Type B pancreatic cell (in vitro differentiated cells): ENCODE data around the gene NUDCD3. TPM values are rescaled to one million over a fixed set of nuclear protein-coding genes. Genes with fewer than 3 reads are reported as not detected.
A peak's percentile ranks its signal among the peaks of the same experiment; 100 is the strongest.

ENCODE experiments used
- DNase-seq: peaks from one replicate; pipeline ENCODE4 v3.0.0; 2021; ENCODE audit warnings: mixed read lengths; ENCODE audit not compliant: unreplicated experiment; ENCODE audit errors: extremely low spot score
- H3K27ac Mint-ChIP-seq: 2 replicates; pipeline ENCODE4 v1.8.0; 2021; ENCODE audit warnings: mild to moderate bottlenecking, mixed read lengths
- H3K27me3 Mint-ChIP-seq: 2 replicates; pipeline ENCODE4 v1.8.0; 2021; ENCODE audit warnings: mixed read lengths
- H3K36me3 Mint-ChIP-seq: 2 replicates; pipeline ENCODE4 v1.8.0; 2021; ENCODE audit warnings: mixed read lengths
- H3K4me1 Mint-ChIP-seq: one replicate; pipeline ENCODE4 v1.8.0; 2021; ENCODE audit warnings: mixed read lengths; ENCODE audit not compliant: unreplicated experiment
- H3K4me3 Mint-ChIP-seq: 2 replicates; pipeline ENCODE4 v1.8.0; 2021; ENCODE audit warnings: mild to moderate bottlenecking, mixed read lengths
- H3K9me3 Mint-ChIP-seq: 2 replicates; pipeline ENCODE4 v1.8.0; 2021; ENCODE audit warnings: mixed read lengths
- total RNA-seq: library from RNA; stranded (reverse); gene quantifications from 2 replicates; pipeline ENCODE4 v1.2.1, GENCODE V29; 2021; ENCODE audit warnings: low replicate concordance
- TF ChIP-seq, protein P1 (sequence below): fragments of 200-600 bp; sonication (generic); conservative IDR thresholded peaks from 2 replicates; pipeline ENCODE4 v1.5.0; 2021; ENCODE audit warnings: antibody characterized with exemption, mild to moderate bottlenecking

Gene NUDCD3
- total RNA-seq, 1 donor from 2014 or later = 88.5 TPM

- no peak for DNase-seq
- H3K9me3 Mint-ChIP-seq = no peaks in the 10 kb centered on the region
- no peak overlapping the region for H3K4me3 Mint-ChIP-seq
- H3K4me1 Mint-ChIP-seq = peaks cover 38% of the 10 kb centered on the region
- peaks cover 16% of the 10 kb centered on the region for H3K36me3 Mint-ChIP-seq
- H3K27me3 Mint-ChIP-seq = no peaks in the 10 kb centered on the region
- TF ChIP-seq, protein P1, sequence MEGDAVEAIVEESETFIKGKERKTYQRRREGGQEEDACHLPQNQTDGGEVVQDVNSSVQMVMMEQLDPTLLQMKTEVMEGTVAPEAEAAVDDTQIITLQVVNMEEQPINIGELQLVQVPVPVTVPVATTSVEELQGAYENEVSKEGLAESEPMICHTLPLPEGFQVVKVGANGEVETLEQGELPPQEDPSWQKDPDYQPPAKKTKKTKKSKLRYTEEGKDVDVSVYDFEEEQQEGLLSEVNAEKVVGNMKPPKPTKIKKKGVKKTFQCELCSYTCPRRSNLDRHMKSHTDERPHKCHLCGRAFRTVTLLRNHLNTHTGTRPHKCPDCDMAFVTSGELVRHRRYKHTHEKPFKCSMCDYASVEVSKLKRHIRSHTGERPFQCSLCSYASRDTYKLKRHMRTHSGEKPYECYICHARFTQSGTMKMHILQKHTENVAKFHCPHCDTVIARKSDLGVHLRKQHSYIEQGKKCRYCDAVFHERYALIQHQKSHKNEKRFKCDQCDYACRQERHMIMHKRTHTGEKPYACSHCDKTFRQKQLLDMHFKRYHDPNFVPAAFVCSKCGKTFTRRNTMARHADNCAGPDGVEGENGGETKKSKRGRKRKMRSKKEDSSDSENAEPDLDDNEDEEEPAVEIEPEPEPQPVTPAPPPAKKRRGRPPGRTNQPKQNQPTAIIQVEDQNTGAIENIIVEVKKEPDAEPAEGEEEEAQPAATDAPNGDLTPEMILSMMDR = no peak
- peak overlapping the region; percentile 87 for H3K27ac Mint-ChIP-seq
Observed at GRCh38 chr7:44473295-44473694, 17.2 kb downstream of the NUDCD3 start.

DNA sequence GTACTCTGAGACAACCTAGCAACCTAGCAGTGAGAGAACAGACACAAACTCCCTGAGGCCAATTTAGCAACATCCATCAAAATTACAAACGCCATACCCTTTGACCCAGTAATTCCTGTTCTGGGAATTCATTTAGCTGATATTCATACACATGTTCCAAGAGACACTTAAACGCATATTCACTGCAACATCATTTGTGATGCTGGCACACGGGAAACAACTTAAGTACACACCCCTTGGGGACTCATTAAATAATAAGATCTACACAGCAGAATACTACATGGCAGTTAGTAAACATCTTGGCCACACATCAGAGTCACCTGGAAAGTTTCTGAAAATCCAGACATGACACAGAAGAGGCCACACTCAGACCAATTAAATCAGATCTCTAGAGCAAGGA, 17.6 kb downstream of the NUDCD3 start:
- TF ChIP-seq, protein P1 = no peak
- H3K36me3 Mint-ChIP-seq = peaks cover 21% of the 10 kb centered on the region
- no peak overlapping the region for H3K4me3 Mint-ChIP-seq
- DNase-seq = no peak
- peak overlapping the region; percentile 87 for H3K27ac Mint-ChIP-seq
- no peaks in the 10 kb centered on the region for H3K27me3 Mint-ChIP-seq
- H3K4me1 Mint-ChIP-seq = peaks cover 39% of the 10 kb centered on the region
- no peaks in the 10 kb centered on the region for H3K9me3 Mint-ChIP-seq

DNA sequence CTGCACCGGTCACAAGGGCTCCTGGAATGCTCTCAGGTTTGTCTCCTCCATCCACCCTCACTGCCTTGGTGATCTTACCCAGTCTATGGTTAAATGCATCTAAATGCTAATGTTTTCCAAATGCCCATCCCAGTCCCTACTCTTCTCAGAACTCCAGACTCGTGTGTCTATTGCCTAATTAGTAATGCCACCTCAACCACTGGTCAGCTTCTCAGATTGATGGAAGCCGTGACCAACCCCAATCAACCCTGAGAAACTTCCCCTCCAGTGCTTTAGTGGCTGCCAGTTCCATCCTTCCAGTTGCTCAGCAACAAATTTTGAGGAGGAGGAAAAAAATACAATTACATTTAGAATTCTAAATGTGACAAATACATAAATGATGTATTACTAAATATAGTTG, 18.6 kb downstream of the NUDCD3 start:
- Mint-ChIP-seq H3K9me3 (no peaks in the 10 kb centered on the region), H3K36me3 (peaks cover 27% of the 10 kb centered on the region), H3K27ac (no peak overlapping the region), H3K4me1 (peaks cover 34% of the 10 kb centered on the region), H3K4me3 (no peak overlapping the region), H3K27me3 (no peaks in the 10 kb centered on the region)
- TF ChIP-seq, protein P1 = no peak
- no peak for DNase-seq

DNA sequence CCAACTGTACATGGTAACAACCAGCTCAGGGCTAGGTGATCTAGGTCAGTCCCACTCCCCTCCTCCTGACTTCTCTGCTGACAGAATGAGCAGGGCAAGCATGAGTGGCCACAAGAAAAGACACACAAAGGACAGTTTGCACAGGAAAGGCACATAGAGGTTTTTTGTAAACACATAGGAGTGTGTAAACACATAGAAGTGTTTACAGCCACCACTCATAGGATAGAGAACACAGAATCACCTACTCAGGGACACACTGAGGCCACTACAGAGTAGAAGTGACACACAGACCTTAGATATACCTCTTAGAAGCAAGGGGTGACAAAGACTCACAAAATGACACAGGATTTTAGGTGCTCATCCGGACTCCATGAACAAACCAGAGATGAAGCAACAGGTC, 19.0 kb downstream of the NUDCD3 start:
- Mint-ChIP-seq H3K27me3 (no peaks in the 10 kb centered on the region), H3K27ac (no peak overlapping the region), H3K4me1 (peaks cover 34% of the 10 kb centered on the region), H3K9me3 (no peaks in the 10 kb centered on the region), H3K36me3 (peaks cover 28% of the 10 kb centered on the region), H3K4me3 (no peak overlapping the region)
- TF ChIP-seq, protein P1 = no peak
- DNase-seq = no peak

DNA sequence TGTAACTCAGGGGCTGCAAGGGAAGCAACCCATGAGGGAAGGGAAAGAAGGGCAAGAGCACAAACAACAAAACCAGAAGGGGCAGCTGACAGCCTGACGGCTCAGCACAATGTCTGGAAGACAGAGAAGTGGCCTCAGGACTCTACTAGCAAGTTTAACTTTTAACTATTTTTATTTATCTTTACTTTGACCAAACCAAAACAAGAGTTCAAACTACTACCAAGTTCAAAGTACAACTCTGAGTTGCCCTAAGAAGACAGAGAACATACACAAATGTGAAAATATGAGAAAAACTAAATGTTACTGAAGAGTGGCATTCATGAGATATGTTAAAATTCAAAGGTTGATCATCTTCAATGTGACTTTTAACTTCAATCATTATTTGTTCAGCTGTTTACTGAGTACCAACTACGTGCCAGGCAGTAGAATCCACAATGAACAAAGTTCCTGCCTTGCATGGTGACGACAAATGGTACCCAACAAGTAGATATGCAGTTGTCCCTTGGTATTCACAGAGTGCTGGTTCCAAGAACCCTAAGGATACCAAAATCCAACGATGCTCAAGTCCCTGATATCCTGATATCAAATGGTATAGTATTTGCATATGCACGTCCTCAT, 19.7 kb downstream of the NUDCD3 start:
- H3K27ac Mint-ChIP-seq = no peak overlapping the region
- H3K4me1 Mint-ChIP-seq = peaks cover 34% of the 10 kb centered on the region
- H3K27me3 Mint-ChIP-seq = no peaks in the 10 kb centered on the region
- DNase-seq = no peak
- peaks cover 28% of the 10 kb centered on the region for H3K36me3 Mint-ChIP-seq
- TF ChIP-seq, protein P1 = no peak
- H3K9me3 Mint-ChIP-seq = no peaks in the 10 kb centered on the region
- no peak overlapping the region for H3K4me3 Mint-ChIP-seq

DNA sequence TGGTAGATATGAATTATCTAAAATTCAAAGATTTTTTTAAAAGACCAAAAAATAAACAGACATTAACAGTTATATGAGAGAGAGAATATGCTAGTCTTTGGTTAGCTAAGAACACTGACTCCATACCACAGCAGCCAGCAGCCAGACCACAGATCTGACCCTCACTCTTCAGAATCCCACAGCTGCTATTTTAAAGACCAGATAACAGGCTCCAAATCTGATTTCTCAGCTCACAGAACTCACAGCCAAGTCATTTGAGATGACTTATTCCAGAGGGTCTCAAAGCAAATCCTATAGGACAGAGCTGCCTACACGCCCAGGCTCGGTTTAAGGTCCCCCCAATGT, 20.4 kb downstream of the NUDCD3 start:
- no peak for DNase-seq
- peak overlapping the region; percentile 37 for H3K27ac Mint-ChIP-seq

More for the DNA sequence above, 20.4 kb downstream of the NUDCD3 start:
- Mint-ChIP-seq H3K4me1 (peaks cover 34% of the 10 kb centered on the region), H3K27me3 (no peaks in the 10 kb centered on the region), H3K9me3 (no peaks in the 10 kb centered on the region), H3K36me3 (peaks cover 31% of the 10 kb centered on the region), H3K4me3 (no peak overlapping the region)
- TF ChIP-seq, protein P1 = no peak
